LNCaP clone FGC (cell line): Measurements from ENCODE around the gene ANAPC4.
A peak's percentile ranks its signal among the peaks of the same experiment; 100 is the strongest.
"Not testable (repeated sequence)": the region's sequence is repeated elsewhere in the genome, so short reads cannot be mapped to it uniquely, and the experiment has no call there.

Experiments used
- DNase-seq: peaks from one replicate; pipeline ENCODE4 v3.0.0-alpha.2; 2011; ENCODE audit warnings: low read depth
- H3K4me3 ChIP-seq: 2 replicates; pipeline ENCODE4 v1.5.1; 2011; ENCODE audit warnings: mild to moderate bottlenecking, low read depth, low read length, control low read depth
- TF ChIP-seq, protein P1 (sequence below): IDR thresholded peaks from 2 replicates; pipeline ENCODE4 v1.5.1; 2012; ENCODE audit warnings: mild to moderate bottlenecking; ENCODE audit not compliant: control insufficient read depth, insufficient read depth; ENCODE audit errors: extremely low read depth

Gene ANAPC4, protein sequence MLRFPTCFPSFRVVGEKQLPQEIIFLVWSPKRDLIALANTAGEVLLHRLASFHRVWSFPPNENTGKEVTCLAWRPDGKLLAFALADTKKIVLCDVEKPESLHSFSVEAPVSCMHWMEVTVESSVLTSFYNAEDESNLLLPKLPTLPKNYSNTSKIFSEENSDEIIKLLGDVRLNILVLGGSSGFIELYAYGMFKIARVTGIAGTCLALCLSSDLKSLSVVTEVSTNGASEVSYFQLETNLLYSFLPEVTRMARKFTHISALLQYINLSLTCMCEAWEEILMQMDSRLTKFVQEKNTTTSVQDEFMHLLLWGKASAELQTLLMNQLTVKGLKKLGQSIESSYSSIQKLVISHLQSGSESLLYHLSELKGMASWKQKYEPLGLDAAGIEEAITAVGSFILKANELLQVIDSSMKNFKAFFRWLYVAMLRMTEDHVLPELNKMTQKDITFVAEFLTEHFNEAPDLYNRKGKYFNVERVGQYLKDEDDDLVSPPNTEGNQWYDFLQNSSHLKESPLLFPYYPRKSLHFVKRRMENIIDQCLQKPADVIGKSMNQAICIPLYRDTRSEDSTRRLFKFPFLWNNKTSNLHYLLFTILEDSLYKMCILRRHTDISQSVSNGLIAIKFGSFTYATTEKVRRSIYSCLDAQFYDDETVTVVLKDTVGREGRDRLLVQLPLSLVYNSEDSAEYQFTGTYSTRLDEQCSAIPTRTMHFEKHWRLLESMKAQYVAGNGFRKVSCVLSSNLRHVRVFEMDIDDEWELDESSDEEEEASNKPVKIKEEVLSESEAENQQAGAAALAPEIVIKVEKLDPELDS

DNA sequence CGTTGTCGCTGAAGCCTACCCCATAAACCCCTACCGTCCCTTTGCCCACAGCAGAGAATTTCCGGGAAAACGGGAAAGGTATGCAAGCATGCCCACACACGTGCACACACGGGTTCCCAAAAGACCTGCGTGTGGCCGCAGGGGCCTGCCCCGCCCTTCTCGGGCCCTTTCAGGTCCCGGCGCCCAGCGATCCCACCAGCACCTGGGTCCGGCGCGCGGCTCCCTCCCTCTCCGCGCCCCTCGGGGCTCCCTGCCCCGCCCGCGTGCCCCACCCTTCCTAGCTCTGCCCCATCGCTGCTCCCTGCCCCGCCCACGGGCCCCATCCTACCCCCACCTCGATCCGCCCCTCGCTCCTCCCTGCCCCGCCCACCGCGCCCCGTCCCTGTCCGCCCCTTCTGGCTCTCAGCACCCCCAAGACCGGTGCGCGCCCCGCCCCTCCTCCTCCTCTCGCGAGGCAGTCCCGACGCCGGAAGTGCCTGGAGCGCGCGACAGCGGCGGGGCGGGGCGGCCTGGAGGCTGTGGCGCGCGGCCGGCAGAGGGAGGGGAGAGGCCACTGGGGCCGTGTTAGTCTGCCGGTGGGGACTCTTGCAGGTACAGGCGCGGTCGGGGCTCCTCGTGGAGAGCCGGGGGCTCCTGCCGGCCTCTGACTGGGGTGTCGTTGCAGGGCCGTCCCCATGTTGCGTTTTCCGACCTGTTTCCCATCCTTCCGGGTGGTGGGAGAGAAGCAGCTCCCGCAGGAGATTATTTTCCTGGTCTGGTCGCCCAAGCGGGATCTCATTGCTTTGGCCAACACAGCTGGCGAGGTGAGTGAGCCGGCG lies at the start of gene ANAPC4:
Gene ANAPC4, plus strand, starts transcription at position 510 of the 818 bp plus-strand sequence. Its CDS starts 165 bp downstream, at position 675.
- TF ChIP-seq, protein P1, sequence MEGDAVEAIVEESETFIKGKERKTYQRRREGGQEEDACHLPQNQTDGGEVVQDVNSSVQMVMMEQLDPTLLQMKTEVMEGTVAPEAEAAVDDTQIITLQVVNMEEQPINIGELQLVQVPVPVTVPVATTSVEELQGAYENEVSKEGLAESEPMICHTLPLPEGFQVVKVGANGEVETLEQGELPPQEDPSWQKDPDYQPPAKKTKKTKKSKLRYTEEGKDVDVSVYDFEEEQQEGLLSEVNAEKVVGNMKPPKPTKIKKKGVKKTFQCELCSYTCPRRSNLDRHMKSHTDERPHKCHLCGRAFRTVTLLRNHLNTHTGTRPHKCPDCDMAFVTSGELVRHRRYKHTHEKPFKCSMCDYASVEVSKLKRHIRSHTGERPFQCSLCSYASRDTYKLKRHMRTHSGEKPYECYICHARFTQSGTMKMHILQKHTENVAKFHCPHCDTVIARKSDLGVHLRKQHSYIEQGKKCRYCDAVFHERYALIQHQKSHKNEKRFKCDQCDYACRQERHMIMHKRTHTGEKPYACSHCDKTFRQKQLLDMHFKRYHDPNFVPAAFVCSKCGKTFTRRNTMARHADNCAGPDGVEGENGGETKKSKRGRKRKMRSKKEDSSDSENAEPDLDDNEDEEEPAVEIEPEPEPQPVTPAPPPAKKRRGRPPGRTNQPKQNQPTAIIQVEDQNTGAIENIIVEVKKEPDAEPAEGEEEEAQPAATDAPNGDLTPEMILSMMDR = no peak
- peak within 1 kb of the TSS; percentile 96 for H3K4me3 ChIP-seq
- DNase-seq = peak; percentile 60

DNA sequence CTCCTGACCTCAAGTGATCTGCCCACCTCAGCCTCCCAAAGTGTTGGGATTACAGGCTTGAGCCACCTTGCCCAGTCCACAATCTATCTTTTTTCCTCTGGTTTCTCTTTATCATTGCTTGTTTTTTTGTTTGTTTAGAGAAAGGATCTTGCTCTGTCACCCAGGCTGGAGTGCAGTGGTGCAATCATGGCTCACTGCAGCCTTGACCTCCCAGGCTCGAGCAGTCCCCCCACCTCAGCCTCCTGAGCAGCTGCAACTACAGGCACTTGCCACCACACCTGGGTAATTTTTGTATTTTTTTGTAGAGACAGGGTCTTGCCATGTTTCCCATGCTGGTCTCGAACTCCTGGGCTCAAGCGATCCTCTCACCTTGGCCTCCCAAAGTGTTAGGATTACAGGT lies 48.6 kb upstream of the ANAPC4 start:
- not testable (repeated sequence) for H3K4me3 ChIP-seq, DNase-seq

DNA sequence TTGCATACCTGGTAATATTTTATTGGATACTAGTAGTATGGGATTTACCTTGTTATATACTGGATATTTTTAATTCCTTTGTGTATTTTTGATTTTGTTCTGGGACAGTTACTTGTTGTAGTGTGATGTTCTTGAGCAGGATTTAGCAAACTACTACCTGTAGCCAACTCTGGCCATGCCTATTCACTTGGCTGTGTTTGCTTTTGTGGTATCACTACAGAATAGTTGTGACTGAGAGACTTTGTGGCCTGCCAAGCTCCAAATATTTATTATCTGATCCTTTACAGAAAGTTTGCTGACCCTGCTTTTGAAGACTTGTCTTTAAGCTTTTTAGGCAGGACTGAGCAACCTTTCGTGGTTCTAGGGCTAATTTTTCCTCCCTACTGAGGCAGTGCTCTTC lies 46.7 kb upstream of the ANAPC4 start:
- DNase-seq = no peak
- no peak overlapping the region for H3K4me3 ChIP-seq
- TF ChIP-seq, protein P1 = no peak

DNA sequence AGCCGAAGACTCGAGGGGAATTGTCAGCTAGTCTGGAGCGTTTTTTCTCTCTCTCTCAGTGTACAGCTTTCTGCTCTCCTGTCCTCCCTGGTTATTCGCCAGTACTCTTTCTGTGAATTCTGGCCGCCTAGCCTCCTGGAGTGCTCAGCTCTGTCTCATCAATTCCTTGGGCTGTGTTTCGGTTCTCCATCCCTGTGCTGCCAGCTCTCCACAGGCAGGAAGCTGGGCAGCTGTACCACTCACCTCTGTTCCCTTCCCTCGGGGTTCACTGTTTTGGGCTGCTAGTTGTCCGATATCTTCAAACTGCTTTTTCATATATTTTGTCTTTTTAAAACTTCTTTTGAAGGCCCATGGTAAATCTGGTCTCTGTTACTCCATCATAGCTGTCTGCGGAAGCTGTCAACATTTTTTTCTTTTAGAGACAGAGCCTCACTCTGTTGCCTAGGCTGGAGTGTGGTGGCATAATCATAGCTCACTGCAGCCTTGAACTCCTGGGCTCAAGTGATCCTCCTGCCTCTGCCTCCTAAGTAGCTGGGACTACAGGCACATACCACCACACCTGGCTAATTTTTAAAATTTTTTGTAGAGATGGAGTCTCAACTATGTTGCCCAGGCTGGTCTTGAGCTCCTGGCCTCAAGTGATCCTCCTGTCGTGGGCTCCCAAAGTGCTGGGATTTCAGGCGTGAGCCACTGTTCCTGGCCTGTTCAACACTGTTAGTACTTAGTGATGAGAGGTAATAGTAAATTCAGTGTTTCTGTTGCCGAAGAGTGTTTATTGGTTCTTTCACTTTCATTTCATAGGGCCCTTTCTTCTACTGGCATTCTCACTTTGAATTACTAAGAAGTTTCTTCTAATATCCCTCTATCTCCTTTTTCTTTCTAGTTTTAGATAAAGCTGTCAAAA lies 45.9 kb upstream of the ANAPC4 start:
- no peak for DNase-seq
- TF ChIP-seq, protein P1 = no peak
- no peak overlapping the region for H3K4me3 ChIP-seq

DNA sequence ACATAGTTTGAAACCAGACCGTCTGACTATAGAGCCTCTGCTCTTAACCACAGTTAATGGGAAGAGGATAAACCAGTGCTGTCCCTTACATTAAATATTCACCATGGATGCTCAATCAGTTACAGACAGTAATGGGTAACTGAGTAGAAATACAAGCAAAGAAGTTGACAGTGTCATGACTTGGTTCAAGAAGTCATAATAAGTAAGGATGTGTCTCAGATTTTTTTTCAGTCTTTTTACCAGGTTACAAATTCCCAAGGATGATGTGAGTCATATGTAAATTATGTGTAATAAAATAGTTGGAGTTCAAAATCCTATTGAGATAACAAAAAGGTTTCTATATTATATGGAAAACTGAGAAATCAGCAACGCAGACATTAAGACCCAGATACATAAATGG lies 33.4 kb upstream of the ANAPC4 start:
- no peak overlapping the region for H3K4me3 ChIP-seq
- no peak for DNase-seq
- TF ChIP-seq, protein P1 = no peak

DNA sequence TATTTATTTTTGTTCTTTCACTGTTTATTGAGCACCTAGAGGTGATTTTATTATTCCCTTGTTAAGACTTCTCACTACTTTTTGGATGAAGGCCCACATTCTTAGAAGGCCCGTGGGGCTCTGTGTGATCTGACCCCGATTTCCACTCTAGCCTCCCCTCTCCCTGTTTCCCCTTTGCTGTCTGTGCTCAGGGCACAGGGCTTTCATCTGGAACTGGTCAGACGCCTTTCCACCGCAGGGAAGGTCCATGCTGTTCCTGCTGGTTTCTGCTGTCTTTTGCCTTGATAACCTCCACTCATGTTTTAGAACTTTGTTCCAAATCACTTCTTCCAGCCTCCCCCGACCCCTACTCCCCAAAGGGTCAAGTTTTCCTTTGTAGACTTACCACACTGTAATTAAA lies 31.3 kb upstream of the ANAPC4 start:
- no peak for DNase-seq
- TF ChIP-seq, protein P1 = no peak
- H3K4me3 ChIP-seq = no peak overlapping the region
